ENCODE measurements around the gene OR8K3. TPM values are rescaled to one million over a fixed set of nuclear protein-coding genes. Genes with fewer than 3 reads are reported as not detected.

OR8K3 gene
- total and polyA plus RNA-seq, 8 donors = not detected

- Histone ChIP-seq H3K9me3 (no peaks in the 10 kb centered on the region), H3K27ac (no peak within 1 kb of the TSS), H3K36me3 (no peaks in the 10 kb centered on the region), H3K27me3 (no peaks in the 10 kb centered on the region), H3K4me1 (no peaks in the 10 kb centered on the region), H3K4me3 (no peak within 1 kb of the TSS)
- ATAC-seq (no peak), DNase-seq (no peak)
- no peak for TF ChIP-seq CTCF (IDR thresholded peaks at IDR 0.05)
- intact Hi-C loops (cut with DNase I) = no loop called here
These were observed 39.0 kb downstream of the OR8K3 start, which contains the start of gene OR8J1 for GRCh38 chr11:56353991-56354390. Gene OR8J1, plus strand, starts transcription at chr11:56354291. Its CDS starts 5,956 bp downstream, at chr11:56360247.

Other genes with a start within 250 kb of the OR8K3 start
- gene OR8I2, start 221.8 kb upstream of the OR8K3 start, total RNA-seq = not detected
- gene OR8I2, start 221.8 kb upstream of the OR8K3 start, polyA plus RNA-seq (ENCODE audit: insufficient read length in 6 of 6) = not detected
- not detected for gene OR8H2, start 211.5 kb upstream of the OR8K3 start, total RNA-seq
- gene OR8H2, start 211.5 kb upstream of the OR8K3 start, polyA plus RNA-seq (ENCODE audit: insufficient read length in 6 of 6) = under 1 TPM in 3 of 6 donors, not detected in 3; 0.04 to 0.07 (median 0.06) TPM
- not detected for gene OR8H3, start 192.8 kb upstream of the OR8K3 start, total RNA-seq
- not detected for gene OR8H3, start 192.8 kb upstream of the OR8K3 start, polyA plus RNA-seq (ENCODE audit: insufficient read length in 6 of 6)
- not detected for gene OR8J3, start 174.9 kb upstream of the OR8K3 start, total RNA-seq
- not detected for gene OR8J3, start 174.9 kb upstream of the OR8K3 start, polyA plus RNA-seq (ENCODE audit: insufficient read length in 6 of 6)
- gene OR8K5, start 154.8 kb upstream of the OR8K3 start, total RNA-seq = not detected
- not detected for gene OR8K5, start 154.8 kb upstream of the OR8K3 start, polyA plus RNA-seq (ENCODE audit: insufficient read length in 6 of 6)
- gene OR5J2, start 138.5 kb upstream of the OR8K3 start, total RNA-seq = not detected
- not detected for gene OR5J2, start 138.5 kb upstream of the OR8K3 start, polyA plus RNA-seq (ENCODE audit: insufficient read length in 6 of 6)
- gene OR5T2, start 80.9 kb upstream of the OR8K3 start, total RNA-seq = not detected
- gene OR5T2, start 80.9 kb upstream of the OR8K3 start, polyA plus RNA-seq (ENCODE audit: insufficient read length in 6 of 6) = not detected
- gene OR5T3, start 62.9 kb upstream of the OR8K3 start, total RNA-seq = not detected
- gene OR5T3, start 62.9 kb upstream of the OR8K3 start, polyA plus RNA-seq (ENCODE audit: insufficient read length in 6 of 6) = not detected
- not detected for gene OR5T1, start 41.0 kb upstream of the OR8K3 start, total RNA-seq
- gene OR5T1, start 41.0 kb upstream of the OR8K3 start, polyA plus RNA-seq (ENCODE audit: insufficient read length in 6 of 6) = not detected
- not detected for gene OR8H1, start 22.9 kb upstream of the OR8K3 start, total RNA-seq
- gene OR8H1, start 22.9 kb upstream of the OR8K3 start, polyA plus RNA-seq (ENCODE audit: insufficient read length in 6 of 6) = under 1 TPM in 2 of 6 donors, not detected in 4; 0.04 to 0.06 TPM
- not detected for gene OR8K1, start 30.9 kb downstream of the OR8K3 start, total RNA-seq
- gene OR8K1, start 30.9 kb downstream of the OR8K3 start, polyA plus RNA-seq (ENCODE audit: insufficient read length in 6 of 6) = not detected
- not detected for gene OR8J1, start 39.1 kb downstream of the OR8K3 start, total RNA-seq
- gene OR8J1, start 39.1 kb downstream of the OR8K3 start, polyA plus RNA-seq (ENCODE audit: insufficient read length in 6 of 6) = not detected
- gene OR8U1, start 60.5 kb downstream of the OR8K3 start, total RNA-seq = not detected
- gene OR8U1, start 60.5 kb downstream of the OR8K3 start, polyA plus RNA-seq (ENCODE audit: insufficient read length in 6 of 6) = not detected
- gene OR5AL1, start 97.6 kb downstream of the OR8K3 start, total RNA-seq = not detected
- not detected for gene OR5AL1, start 97.6 kb downstream of the OR8K3 start, polyA plus RNA-seq (ENCODE audit: insufficient read length in 6 of 6)
- gene OR5M3, start 158.2 kb downstream of the OR8K3 start, total RNA-seq = not detected
- gene OR5M3, start 158.2 kb downstream of the OR8K3 start, polyA plus RNA-seq (ENCODE audit: insufficient read length in 6 of 6) = not detected
- gene OR5M8, start 176.2 kb downstream of the OR8K3 start, total RNA-seq = not detected
- not detected for gene OR5M8, start 176.2 kb downstream of the OR8K3 start, polyA plus RNA-seq (ENCODE audit: insufficient read length in 6 of 6)
- gene OR5M11, start 228.1 kb downstream of the OR8K3 start, total RNA-seq = not detected
- not detected for gene OR5M11, start 228.1 kb downstream of the OR8K3 start, polyA plus RNA-seq (ENCODE audit: insufficient read length in 6 of 6)

All from left lung (tissue), 10 donors.